Activated CD4-positive, CD25-positive, alpha-beta regulatory T cell treated with anti-CD3 and anti-CD28 coated beads, Interleukin-2, amount 50 U/mL, for 72 hours (primary cell): ENCODE measurements around the gene TAL2.
A peak's percentile ranks its signal among the peaks of the same experiment; 100 is the strongest.

Source experiments
- DNase-seq: peaks from one replicate; pipeline ENCODE4 v3.0.0; 2021

Gene TAL2

GRCh38 chr9:105662184-105663104 lies at the start of gene TAL2:
TAL2 (plus strand) TSS chr9:105662457; CDS start chr9:105662497, 40 bp downstream.
- DNase-seq: no peak

GRCh38 chr9:105621001-105621400 lies 41.3 kb upstream of the TAL2 start:
- no peak for DNase-seq

- DNase-seq: no peak
Measured at GRCh38 chr9:105625088-105625487, 37.2 kb upstream of the TAL2 start.

GRCh38 chr9:105632807-105633206 lies 29.4 kb upstream of the TAL2 start:
- no peak for DNase-seq

DNA sequence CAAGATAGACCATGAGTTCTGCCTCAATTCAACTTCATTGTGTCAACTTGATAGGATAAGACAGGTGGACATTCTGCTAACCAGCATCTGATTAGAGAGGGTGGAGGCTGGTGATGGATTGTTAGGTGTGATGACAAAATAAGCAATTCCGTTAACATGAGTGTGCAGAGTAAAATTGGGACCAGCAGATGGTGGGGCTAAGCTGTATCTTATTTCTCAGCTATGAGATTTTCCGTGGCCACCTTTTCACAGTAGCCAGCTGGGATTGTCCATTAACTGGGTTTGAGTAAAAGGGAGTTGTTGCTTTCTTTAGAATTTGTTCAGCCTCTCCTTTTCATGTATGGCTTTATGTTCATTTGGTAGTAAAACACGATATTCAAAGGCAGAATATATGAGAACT lies 28.8 kb upstream of the TAL2 start:
- no peak for DNase-seq

DNA sequence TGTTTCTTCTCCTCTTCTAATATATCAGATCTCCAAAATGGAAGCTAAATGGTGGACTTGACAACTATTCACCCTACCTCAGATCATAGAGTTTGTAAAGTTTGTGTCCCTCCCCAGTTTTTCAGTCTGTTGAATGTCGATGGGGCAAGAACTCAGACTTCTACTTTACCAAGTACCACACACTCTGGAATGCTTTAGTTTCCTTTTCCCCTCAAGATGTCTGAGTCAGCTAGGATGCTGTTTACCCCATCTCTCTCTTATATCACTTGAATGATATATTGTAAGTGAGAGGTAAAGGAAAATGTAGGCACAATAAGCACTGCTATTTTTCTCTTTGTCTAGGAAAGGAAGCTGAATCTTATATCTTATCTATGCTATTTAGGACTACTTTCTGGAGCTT lies 25.9 kb upstream of the TAL2 start:
- no peak for DNase-seq

- DNase-seq: no peak
Measured at GRCh38 chr9:105637787-105638395, 24.4 kb upstream of the TAL2 start.

GRCh38 chr9:105639936-105640335 lies 22.3 kb upstream of the TAL2 start:
- no peak for DNase-seq

DNA sequence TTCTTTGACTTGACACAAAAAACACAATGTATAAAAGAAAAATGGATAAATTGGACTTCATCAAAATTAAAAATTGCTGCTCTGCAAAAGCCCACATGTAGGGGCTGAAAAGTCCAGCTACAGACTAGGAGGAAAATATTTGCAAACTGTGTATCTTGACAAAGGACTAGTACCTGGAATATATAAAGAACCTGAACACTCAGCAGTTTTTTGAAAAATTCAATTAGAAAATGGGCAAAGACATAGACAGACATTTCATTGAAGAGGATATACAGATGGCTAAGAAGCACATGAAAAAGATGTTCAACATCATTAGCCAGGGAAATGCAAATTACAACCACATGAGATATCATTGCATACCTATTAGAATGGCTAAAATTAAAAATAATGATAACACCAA lies 18.5 kb upstream of the TAL2 start:
- DNase-seq: no peak

DNA sequence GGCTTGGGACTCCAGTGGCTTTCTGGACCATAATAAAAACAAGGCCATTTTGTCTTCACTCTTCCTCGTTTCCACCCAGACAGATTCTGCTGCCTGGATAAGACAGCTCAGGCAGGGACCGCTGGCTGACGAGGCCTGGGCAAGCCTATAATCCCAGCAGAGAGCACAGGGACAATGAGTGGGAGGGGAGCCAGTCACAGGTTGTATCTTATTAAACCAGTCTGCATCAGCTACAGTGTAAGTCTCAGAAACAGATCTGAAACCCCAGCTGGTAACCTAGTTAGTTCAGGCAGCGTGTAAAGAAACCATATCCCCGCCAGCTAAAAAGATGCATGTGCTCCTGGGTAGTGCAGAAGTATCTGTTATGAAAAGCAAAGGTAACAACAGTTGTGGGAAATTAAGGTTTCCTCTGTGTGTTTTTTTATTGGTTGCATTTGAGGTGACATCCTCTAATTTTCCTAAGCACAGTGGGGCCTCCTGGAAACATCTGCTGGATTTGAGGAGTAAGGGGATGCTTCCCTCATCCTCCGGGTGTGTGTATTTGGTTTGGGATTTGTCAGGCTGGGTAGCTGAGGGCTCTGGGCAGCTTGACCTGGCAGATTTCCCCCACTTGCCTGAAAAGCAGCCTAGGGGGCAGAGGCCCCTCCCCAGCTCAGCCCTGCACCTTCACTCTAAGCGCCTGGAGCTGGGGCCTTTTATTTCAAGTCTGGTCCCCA lies 15.2 kb upstream of the TAL2 start:
- DNase-seq: no peak

DNA sequence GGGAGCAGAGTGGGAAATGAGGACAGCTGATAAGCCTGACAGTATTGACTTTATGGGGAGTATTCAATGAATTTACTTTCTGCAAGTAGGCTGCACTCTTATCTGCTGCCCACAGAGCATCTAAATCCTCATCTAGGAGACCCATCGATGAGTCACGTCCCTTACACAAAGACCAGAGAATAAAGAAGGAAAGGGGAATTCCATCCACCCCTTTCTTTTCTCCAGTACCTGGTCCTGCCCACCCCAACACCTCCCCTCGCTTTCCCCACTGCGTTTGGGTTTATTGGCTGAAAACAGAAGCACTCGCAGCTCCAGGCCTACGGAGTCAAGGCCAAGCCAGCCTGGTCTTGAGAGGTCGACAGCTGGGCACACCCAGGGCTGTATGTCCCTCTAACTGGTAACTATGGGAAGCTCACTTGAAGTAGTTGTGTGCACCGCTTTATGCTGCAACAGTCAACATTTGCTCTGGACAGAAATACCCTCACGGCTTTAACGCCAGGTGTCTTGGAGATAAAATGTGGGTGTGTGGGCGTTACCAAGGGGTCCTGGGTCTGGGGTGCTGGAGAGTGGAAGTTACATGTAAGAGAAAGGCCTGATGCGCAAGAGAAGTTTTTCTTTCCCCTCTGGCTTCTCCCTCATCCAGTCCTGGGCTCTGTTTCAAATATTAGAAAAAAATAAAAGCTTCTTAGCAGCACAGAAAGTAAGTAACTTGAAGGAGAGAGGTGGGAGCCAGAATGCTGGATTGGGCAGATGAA lies 14.5 kb upstream of the TAL2 start:
- DNase-seq: no peak

DNA sequence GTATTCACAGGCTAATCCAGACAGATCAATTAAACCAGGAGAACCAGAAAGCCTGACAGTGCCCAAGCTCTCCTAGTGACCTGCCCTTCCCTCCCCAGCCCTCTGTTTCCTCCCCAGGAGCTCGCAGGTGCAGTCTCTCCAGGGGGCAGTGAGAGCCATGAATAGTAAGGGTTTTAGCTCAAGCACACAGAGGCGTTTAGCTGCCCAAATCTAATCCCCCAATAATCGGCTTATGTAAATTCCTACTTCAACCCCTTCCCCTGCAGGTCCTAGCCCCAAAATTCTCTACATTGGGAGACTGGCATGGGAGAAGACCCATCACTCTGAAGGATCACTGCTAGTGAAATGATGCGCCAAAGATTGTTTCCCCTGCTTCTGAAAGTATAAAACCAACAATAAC lies 10.5 kb upstream of the TAL2 start:
- DNase-seq: no peak

DNA sequence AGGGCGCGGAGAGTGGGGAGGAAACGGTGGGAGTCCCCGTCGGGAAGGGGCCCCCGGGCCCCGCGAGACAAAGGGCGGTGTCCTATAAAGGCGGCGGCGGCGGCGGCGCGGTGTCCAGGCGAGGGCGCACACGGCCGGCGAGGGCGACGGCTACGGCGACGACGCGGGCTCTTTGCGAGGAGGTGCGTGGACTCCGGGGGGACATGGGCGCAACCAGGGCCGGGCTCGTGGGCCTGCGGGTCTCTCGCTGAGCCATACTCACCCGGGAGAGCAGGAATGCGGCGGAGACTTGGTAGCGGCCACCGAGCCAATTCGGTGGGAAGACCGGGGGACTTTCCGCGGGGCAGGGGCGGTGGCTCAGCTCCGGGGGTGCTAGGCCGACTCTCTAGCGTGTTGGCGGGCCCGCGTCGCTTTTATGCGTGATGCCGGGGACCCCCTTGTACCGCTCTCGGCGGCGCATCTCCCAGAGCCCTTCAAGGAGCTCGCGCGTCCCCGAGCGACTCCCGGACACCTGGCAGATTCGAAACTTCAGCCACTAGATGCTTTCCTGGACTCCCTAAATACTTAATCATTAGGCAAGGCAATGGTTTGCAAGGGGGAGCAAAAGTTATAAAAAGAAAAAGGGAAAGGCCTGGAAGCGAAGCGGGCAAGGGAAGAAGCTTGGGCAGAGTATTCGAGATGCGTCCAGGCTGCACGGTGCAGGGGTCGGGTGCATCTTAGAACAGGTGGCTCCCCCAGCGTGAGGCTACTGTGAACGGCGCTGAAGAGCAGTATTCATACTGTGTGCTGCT lies 5.9 kb upstream of the TAL2 start:
- peak; percentile 35 for DNase-seq

GRCh38 chr9:105658351-105658750 lies 3.9 kb upstream of the TAL2 start:
- no peak for DNase-seq

GRCh38 chr9:105661011-105661410 lies 1.2 kb upstream of the TAL2 start:
- DNase-seq: no peak

GRCh38 chr9:105663914-105664313 lies 1.7 kb downstream of the TAL2 start:
- DNase-seq: no peak

DNA sequence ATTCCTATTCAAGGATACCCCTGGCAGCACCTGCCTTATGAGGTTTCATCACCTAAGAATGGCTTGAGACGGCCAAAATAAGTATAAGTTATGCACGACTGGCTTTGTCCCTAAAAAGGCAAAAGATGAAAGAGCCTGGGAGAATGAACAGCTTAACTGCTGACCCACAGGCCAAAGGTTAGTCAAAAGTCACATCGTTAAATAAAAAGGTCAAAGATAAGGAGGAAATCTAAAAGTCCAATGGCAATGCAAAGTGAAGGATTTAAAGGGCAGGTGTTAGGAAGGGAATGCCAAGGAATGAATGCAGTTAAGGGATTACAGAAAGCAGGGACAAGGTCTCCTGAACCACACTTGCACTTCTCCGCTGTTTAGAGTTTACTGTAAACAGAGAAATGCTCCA lies 5.6 kb downstream of the TAL2 start:
- no peak for DNase-seq

DNA sequence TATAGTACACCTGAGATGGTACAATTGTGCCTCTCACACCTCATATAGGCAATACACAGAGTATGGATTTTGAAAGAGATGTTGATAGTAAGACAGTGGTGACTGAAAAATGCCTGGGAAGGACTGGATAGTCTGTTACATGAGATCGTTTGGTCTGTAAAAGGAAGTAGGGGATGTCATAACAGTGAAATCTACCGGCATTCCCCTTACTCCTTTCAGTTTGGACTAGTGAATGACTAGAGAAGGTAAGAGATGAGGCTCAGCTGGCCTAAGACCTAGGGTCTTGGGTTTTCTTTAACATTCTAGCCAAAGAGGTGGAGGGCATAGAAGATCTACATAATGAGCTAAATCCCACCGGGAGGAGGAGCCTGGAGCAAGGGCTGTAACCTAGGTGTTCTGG lies 8.1 kb downstream of the TAL2 start:
- no peak for DNase-seq

GRCh38 chr9:105670775-105671174 lies 8.5 kb downstream of the TAL2 start:
- no peak for DNase-seq

DNA sequence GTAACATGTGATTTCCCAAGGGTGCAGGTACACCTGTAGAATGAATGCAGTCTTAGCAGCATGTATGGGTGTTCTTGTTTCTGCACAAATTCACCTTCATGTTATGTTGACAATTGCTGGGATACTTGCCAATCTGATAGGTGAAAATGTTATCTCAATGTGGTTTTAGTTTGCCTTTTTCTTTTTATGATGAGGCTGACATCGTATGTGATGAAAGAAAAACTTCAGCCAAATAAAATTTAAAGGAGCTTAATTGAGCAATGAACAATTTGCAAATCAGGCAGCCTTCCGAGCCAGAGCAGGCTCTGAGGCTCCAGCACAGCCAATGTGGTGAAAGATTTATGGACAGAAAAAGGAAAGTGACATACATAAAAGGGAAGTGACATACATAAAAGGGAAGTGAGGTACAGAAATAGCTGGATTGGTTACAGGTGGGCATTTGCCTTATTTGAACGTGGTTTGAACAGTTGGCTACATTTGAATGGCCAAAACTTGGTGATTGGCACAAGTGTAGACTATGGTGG lies 10.5 kb downstream of the TAL2 start:
- DNase-seq: no peak

DNA sequence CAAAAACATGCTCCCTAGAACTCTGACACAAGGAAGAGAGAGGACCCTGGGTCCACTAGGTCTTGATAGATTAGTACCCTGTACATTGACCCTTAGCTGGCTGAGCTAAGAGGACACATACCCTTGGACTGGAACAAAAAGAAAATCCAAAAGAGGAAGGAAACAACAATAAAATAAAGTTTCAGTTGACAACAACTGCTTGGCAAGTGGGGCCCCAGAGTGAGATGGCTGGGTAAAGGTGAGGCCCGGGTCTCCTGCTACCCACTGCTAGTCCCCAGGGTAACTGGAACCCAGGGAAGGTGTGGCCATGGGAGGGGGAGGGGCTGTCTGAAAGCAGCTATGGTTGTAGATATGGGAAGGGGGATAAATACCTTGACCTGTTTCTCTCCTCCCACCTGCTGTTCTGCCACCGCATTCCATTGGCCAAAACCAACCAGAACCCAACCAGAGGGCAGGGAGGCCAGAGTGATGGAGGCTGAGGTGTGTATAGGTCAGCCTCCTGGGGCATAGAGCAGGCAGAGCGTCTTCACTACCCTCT lies 11.7 kb downstream of the TAL2 start:
- DNase-seq: no peak
